K562 (cell line): ENCODE data around the gene DNAAF1. TPM values are rescaled to one million over a fixed set of nuclear protein-coding genes. Genes with fewer than 3 reads are reported as not detected.

Source experiments
- ARID1B ChIP-seq: fragments of 450-650 bp; IDR thresholded peaks from 2 replicates; pipeline ENCODE4 v1.6.1; 2016; ENCODE audit warnings: antibody characterized with exemption, mild to moderate bottlenecking, inconsistent platforms
- CBFA2T2 ChIP-seq: fragments of 450-650 bp; conservative IDR thresholded peaks from 2 replicates; pipeline ENCODE4 v1.6.1; 2017; ENCODE audit warnings: mild to moderate bottlenecking
- CBFA2T3 ChIP-seq: fragments of 450-650 bp; IDR thresholded peaks from 2 replicates; pipeline ENCODE4 v1.6.1; 2017
- CEBPG ChIP-seq, 3 experiments: fragments of 200-800 bp in 1 of 3; sonication (Bioruptor generic) in 1 of 3; sonication (generic) in 1 of 3; formaldehyde crosslinking in 1 of 3; IDR thresholded peaks in 2 of 3; conservative IDR thresholded peaks in 1 of 3; 2 replicates each; pipeline versions ENCODE4 v1.6.1 to v1.8.0; 2016 to 2022; ENCODE audit warnings: missing compliant biosample characterization in 2 of 3, missing genetic modification characterization in 2 of 3, mild to moderate bottlenecking in 1 of 3, missing genetic modification reagents in 1 of 3
- CXXC5 ChIP-seq: fragments of 250-450 bp; sonication (Bioruptor Pico); IDR thresholded peaks from 2 replicates; pipeline ENCODE4 v1.8.0; 2022; ENCODE audit warnings: inconsistent platforms, mild to moderate bottlenecking, moderate library complexity
- E2F8 ChIP-seq: fragments of 450-650 bp; IDR thresholded peaks from 2 replicates; pipeline ENCODE4 v1.7.1; 2018; ENCODE audit warnings: mild to moderate bottlenecking, low read depth; ENCODE audit not compliant: partially characterized antibody
- ELF1 ChIP-seq: fragments of 200-800 bp; sonication (Bioruptor generic); IDR thresholded peaks from 2 replicates; pipeline ENCODE4 v1.6.1; 2016; ENCODE audit warnings: missing genetic modification characterization, missing compliant biosample characterization
- FOXK2 ChIP-seq, 2 experiments: fragments of 450-650 bp; IDR thresholded peaks in 1 of 2; conservative IDR thresholded peaks in 1 of 2; 2 replicates each; pipeline ENCODE4 v1.6.1; 2016; ENCODE audit warnings: low read depth in 2 of 2, mild to moderate bottlenecking in 1 of 2
- GATA2 ChIP-seq: sonication (generic); formaldehyde crosslinking; IDR thresholded peaks from 2 replicates; pipeline ENCODE4 v1.4.0; 2020; ENCODE audit warnings: mild to moderate bottlenecking, missing genetic modification reagents
- GATAD2B ChIP-seq: fragments of 450-650 bp; IDR thresholded peaks from 2 replicates; pipeline ENCODE4 v1.6.1; 2017; ENCODE audit warnings: mild to moderate bottlenecking, borderline replicate concordance
- HBP1 ChIP-seq: fragments of 450-650 bp; formaldehyde crosslinking; IDR thresholded peaks from 2 replicates; pipeline ENCODE4 v1.4.0; 2022; ENCODE audit warnings: missing genetic modification characterization
- HNRNPLL ChIP-seq: fragments of 200-400 bp; formaldehyde crosslinking; IDR thresholded peaks from 2 replicates; pipeline ENCODE4 v1.6.1; 2017; ENCODE audit warnings: low read length, low read depth, mild to moderate bottlenecking; ENCODE audit not compliant: poor library complexity, severe bottlenecking
- MXI1 ChIP-seq: IDR thresholded peaks from 2 replicates; pipeline ENCODE4 v1.6.1; 2011; ENCODE audit warnings: low read depth, mild to moderate bottlenecking, improper control_type of control experiment, low read length
- NFIC ChIP-seq: fragments of 450-650 bp; IDR thresholded peaks from 2 replicates; pipeline ENCODE4 v1.6.1; 2017; ENCODE audit warnings: mild to moderate bottlenecking, inconsistent platforms
- NR3C1 ChIP-seq: sonication (generic); formaldehyde crosslinking; IDR thresholded peaks from 2 replicates; pipeline ENCODE4 v1.8.1; 2022; ENCODE audit warnings: missing genetic modification reagents
- RAD51 ChIP-seq: fragments of 450-650 bp; IDR thresholded peaks from 2 replicates; pipeline ENCODE4 v1.7.1; 2016; ENCODE audit warnings: low read depth, mild to moderate bottlenecking, borderline replicate concordance
- RBFOX2 ChIP-seq: fragments of 200-400 bp; formaldehyde crosslinking; IDR thresholded peaks from 2 replicates; pipeline ENCODE4 v1.6.1; 2017; ENCODE audit warnings: low read depth, mild to moderate bottlenecking, low read length, moderate library complexity
- RBM22 ChIP-seq: fragments of 200-400 bp; formaldehyde crosslinking; IDR thresholded peaks from 2 replicates; pipeline ENCODE4 v1.6.1; 2018; ENCODE audit warnings: low read length, low read depth; ENCODE audit not compliant: poor library complexity, severe bottlenecking
- SIN3A ChIP-seq, 2 experiments: fragments of 150-350 bp in 1 of 2; IDR thresholded peaks; 2 replicates each; pipeline ENCODE4 v1.6.1; 2011 to 2016; ENCODE audit warnings: borderline replicate concordance in 2 of 2, low read depth in 2 of 2, low read length in 2 of 2, mild to moderate bottlenecking in 2 of 2, moderate library complexity in 2 of 2; ENCODE audit not compliant: control insufficient read depth in 1 of 2
- SOX6 ChIP-seq: fragments of 450-650 bp; IDR thresholded peaks from 2 replicates; pipeline ENCODE4 v1.6.1; 2014; ENCODE audit warnings: mild to moderate bottlenecking
- TBL1XR1 ChIP-seq, 2 experiments: IDR thresholded peaks; 2 replicates each; pipeline ENCODE4 v1.6.1; 2012; ENCODE audit warnings: improper control_type of control experiment in 2 of 2, low read length in 2 of 2, mild to moderate bottlenecking in 1 of 2
- TEAD4 ChIP-seq, 2 experiments: sonication (generic) in 1 of 2; formaldehyde crosslinking in 1 of 2; IDR thresholded peaks; 2 replicates each; pipeline versions ENCODE4 v1.6.1 to v1.8.0; 2012 to 2022; ENCODE audit warnings: borderline replicate concordance in 1 of 2, inconsistent platforms in 1 of 2, low read length in 1 of 2, mild to moderate bottlenecking in 1 of 2, missing genetic modification reagents in 1 of 2
- ZNF143 ChIP-seq: sonication (generic); formaldehyde crosslinking; IDR thresholded peaks from 2 replicates; pipeline ENCODE4 v1.9.0; 2022; ENCODE audit warnings: mild to moderate bottlenecking, missing genetic modification reagents
- ZNF431 ChIP-seq: sonication (generic); formaldehyde crosslinking; IDR thresholded peaks from 2 replicates; pipeline ENCODE4 v1.8.0; 2022; ENCODE audit warnings: mild to moderate bottlenecking, missing genetic modification reagents
- polyA plus RNA-seq, 8 experiments: library from polyadenylated mRNA; depleted of rRNA in 4 of 8; stranded (reverse) in 5 of 8; unstranded in 3 of 8; fragments of >200 nt; fragmentation: Nextera tagmentation in 2 of 8; fragmentation: Illumina TruSeq in 1 of 8; extraction: Ambion mirVana in 2 of 8; extraction: Trizol in 1 of 8; gene quantifications; 2 replicates each; pipeline versions ENCODE4 v1.2.1 to v1.2.3, GENCODE V29; 2011 to 2014; ENCODE audit warnings: inconsistent platforms in 1 of 8, missing spikeins in 1 of 8
- total RNA-seq, 7 experiments: library from RNA; depleted of rRNA in 6 of 7; stranded (reverse); fragments of >200 nt in 6 of 7; fragmentation: Illumina TruSeq in 2 of 7; extraction: Trizol in 2 of 7; gene quantifications; 2 replicates each; pipeline versions ENCODE4 v1.2.1 to v1.2.3, GENCODE V29; 2011 to 2021; ENCODE audit warnings: low replicate concordance in 1 of 7

Gene DNAAF1
- total and polyA plus RNA-seq, 9 of the 15 experiments (the other 6 are each of a cell fraction or from before 2014, with no cell fraction given) = 0.01 TPM; not detected in 8

- TF ChIP-seq CEBPG (CRISPR knock-in tag; IDR thresholded peaks at IDR 0.05) = peak; percentile 20; the same call in 1 of the 2 replicates
- no peak for TF ChIP-seq CEBPG (tag; conservative IDR thresholded peaks at IDR 0.05 in 1 of 2, IDR thresholded peaks at IDR 0.05 in 1 of 2)
- TF ChIP-seq HBP1 (CRISPR knock-in tag) = no peak
- no peak for TF ChIP-seq RAD51
- no peak for TF ChIP-seq ZNF143 (CRISPR knock-in tag)
- TF ChIP-seq ZNF431 (CRISPR knock-in tag) = peak; percentile 63; the same call in 1 of the 2 replicates
- TF ChIP-seq SOX6 = 0 out of 2 replicates have a peak, but pooled peaks have one; percentile 37
- TF ChIP-seq GATA2 (CRISPR knock-in tag) = peak; percentile 76
- peak; percentile 43; the same call in 1 of the 2 replicates for TF ChIP-seq NFIC
- TF ChIP-seq MXI1 = no peak
- peak; percentile 90 for TF ChIP-seq ELF1 (tag)
- peak; percentile 87 for TF ChIP-seq HNRNPLL
- TF ChIP-seq GATAD2B = peak; percentile 84; the same call in 1 of the 2 replicates
- no peak for TF ChIP-seq RBFOX2
- TF ChIP-seq SIN3A (IDR thresholded peaks at IDR 0.05; ENCODE audit: borderline replicate concordance in 2 of 2, control insufficient read depth in 1 of 2, low read depth in 2 of 2, low read length in 2 of 2) = peak in 1 of 2 experiments; percentile 50; a peak in 1 of 4 replicates
- peak; percentile 81 for TF ChIP-seq CBFA2T3
- no peak for TF ChIP-seq E2F8
- peak in 1 of 2 experiments; percentile 72; a peak in 2 of 4 replicates for TF ChIP-seq TBL1XR1 (IDR thresholded peaks at IDR 0.05; ENCODE audit: low read length in 2 of 2)
- peak; percentile 76 for TF ChIP-seq TEAD4 (IDR thresholded peaks at IDR 0.05; ENCODE audit: low read length)
- no peak for TF ChIP-seq TEAD4 (CRISPR knock-in tag; IDR thresholded peaks at IDR 0.05; ENCODE audit: borderline replicate concordance)
- peak in 1 of 2 experiments; percentile 58; a peak in 1 of 4 replicates for TF ChIP-seq FOXK2 (conservative IDR thresholded peaks at IDR 0.05 in 1 of 2, IDR thresholded peaks at IDR 0.05 in 1 of 2; ENCODE audit: low read depth in 2 of 2)
- peak; percentile 87 for TF ChIP-seq CXXC5 (CRISPR knock-in tag)
- no peak for TF ChIP-seq NR3C1 (CRISPR knock-in tag)
- TF ChIP-seq CBFA2T2 = peak; percentile 56
- TF ChIP-seq ARID1B = peak; percentile 83
- TF ChIP-seq RBM22 = no peak
Observed at GRCh38 chr16:84115919-84116719, 29.0 kb upstream of the DNAAF1 start (continued).
